A549 (cell line): ENCODE data around the gene PAQR7. TPM values are rescaled to one million over a fixed set of nuclear protein-coding genes. Genes with fewer than 3 reads are reported as not detected.
A peak's percentile ranks its signal among the peaks of the same experiment; 100 is the strongest.

ENCODE experiments used
- ATAC-seq, 2 experiments: fragments of 200-7000 bp in 1 of 2; fragments of >200 bp in 1 of 2; cut with Nextera tagmentation in 1 of 2; cut with Tn5 transposase in 1 of 2; 3 replicates each; pipeline versions ENCODE4 v1.8.0 to v1.9.1; 2018 to 2020; ENCODE audit warnings: mild to moderate bottlenecking in 1 of 2, moderate library complexity in 1 of 2
- CTCF ChIA-PET: fragments of 300-600 bp; sonication (Branson Sonifier 250); formaldehyde crosslinking; extraction: SDS; loops from one replicate; lab custom pipeline; 2021; ENCODE audit warnings: antibody characterized with exemption, inconsistent platforms; lab: Yijun Ruan, JAX
- POLR2A ChIA-PET: fragments of 350-600 bp; formaldehyde crosslinking; extraction: SDS; loops from one replicate; lab custom pipeline; 2021; ENCODE audit warnings: antibody characterized with exemption, inconsistent platforms; lab: Yijun Ruan, JAX
- DNase-seq, 2 experiments: peaks; one replicate each; pipeline versions ENCODE4 v3.0.0 to v3.0.0-alpha.2; 2011 to 2016; ENCODE audit warnings: low read depth in 1 of 2, low spot score in 1 of 2
- FAIRE-seq: peaks from 2 replicates; lab custom pipeline; 2011; peaks lifted over from hg19 to GRCh38; lab: Jason Lieb, UNC
- H3K27ac ChIP-seq, 2 experiments: fragments of >200 bp; sonication (Bioruptor Twin); formaldehyde crosslinking; 3 replicates each; pipeline ENCODE4 v1.5.1; 2016 to 2017
- H3K4me1 ChIP-seq: fragments of >200 bp; sonication (Bioruptor Twin); formaldehyde crosslinking; 3 replicates; pipeline ENCODE4 v1.6.1; 2016
- H3K4me2 ChIP-seq: fragments of >200 bp; sonication (Bioruptor Twin); formaldehyde crosslinking; 3 replicates; pipeline ENCODE4 v1.6.1; 2016
- H3K4me3 ChIP-seq: fragments of >200 bp; sonication (Bioruptor Twin); formaldehyde crosslinking; 3 replicates; pipeline ENCODE4 v1.5.1; 2016
- H3K9me3 ChIP-seq: fragments of >200 bp; sonication (Bioruptor Twin); formaldehyde crosslinking; 3 replicates; pipeline ENCODE4 v1.6.1; 2016
- CBX2 ChIP-seq: fragments of 200-600 bp; sonication (generic); IDR thresholded peaks from 2 replicates; pipeline ENCODE4 v1.6.1; 2016; ENCODE audit warnings: low read depth, mild to moderate bottlenecking, borderline replicate concordance
- CHD2 ChIP-seq: fragments of 150-350 bp; IDR thresholded peaks from 2 replicates; pipeline ENCODE4 v1.6.1; 2014; ENCODE audit warnings: low read length; ENCODE audit not compliant: partially characterized antibody
- EHMT2 ChIP-seq: fragments of 200-600 bp; sonication (generic); IDR thresholded peaks from 2 replicates; pipeline ENCODE4 v1.6.1; 2016; ENCODE audit warnings: antibody characterized with exemption, low read depth, mild to moderate bottlenecking, moderate library complexity
- FOSB ChIP-seq: fragments of 250-450 bp; sonication (Bioruptor Pico); IDR thresholded peaks from 2 replicates; pipeline ENCODE4 v1.5.0; 2020; ENCODE audit warnings: mild to moderate bottlenecking, moderate library complexity
- FOSL2 ChIP-seq, 2 experiments: fragments of 450-650 bp in 1 of 2; fragments of >200 bp in 1 of 2; sonication (Bioruptor Twin) in 1 of 2; formaldehyde crosslinking; IDR thresholded peaks; 2 replicates each; pipeline versions ENCODE4 v1.5.0 to v1.6.1; 2016 to 2020; ENCODE audit warnings: mild to moderate bottlenecking in 1 of 2, moderate library complexity in 1 of 2
- FOXS1 ChIP-seq: fragments of 250-450 bp; sonication (Bioruptor Pico); IDR thresholded peaks from 2 replicates; pipeline ENCODE4 v1.5.0; 2020; ENCODE audit warnings: mild to moderate bottlenecking, moderate library complexity
- HOXA7 ChIP-seq: fragments of 250-450 bp; sonication (Bioruptor Pico); IDR thresholded peaks from 2 replicates; pipeline ENCODE4 v1.5.0; 2020; ENCODE audit warnings: mild to moderate bottlenecking, moderate library complexity
- HOXB13 ChIP-seq: fragments of 250-450 bp; sonication (Bioruptor Pico); IDR thresholded peaks from 2 replicates; pipeline ENCODE4 v1.5.0; 2020; ENCODE audit warnings: low read depth, mild to moderate bottlenecking, moderate library complexity
- HOXB5 ChIP-seq: fragments of 250-450 bp; sonication (Bioruptor Pico); IDR thresholded peaks from 2 replicates; pipeline ENCODE4 v1.5.0; 2020; ENCODE audit warnings: mild to moderate bottlenecking, moderate library complexity
- JUNB ChIP-seq: fragments of >200 bp; sonication (Bioruptor Twin); formaldehyde crosslinking; IDR thresholded peaks from 2 replicates; pipeline ENCODE4 v1.6.1; 2016
- POLR2A ChIP-seq: IDR thresholded peaks from 2 replicates; pipeline ENCODE4 v1.6.1; 2012; ENCODE audit warnings: mild to moderate bottlenecking, low read length
- RCOR1 ChIP-seq: fragments of 150-350 bp; IDR thresholded peaks from 2 replicates; pipeline ENCODE4 v1.6.1; 2014; ENCODE audit warnings: antibody characterized with exemption, low read length, low read depth
- RNF2 ChIP-seq: fragments of 200-600 bp; sonication (generic); IDR thresholded peaks from 2 replicates; pipeline ENCODE4 v1.6.1; 2016; ENCODE audit warnings: low read depth, mild to moderate bottlenecking, antibody characterized with exemption, moderate library complexity, borderline replicate concordance
- SMC3 ChIP-seq: fragments of >200 bp; sonication (Bioruptor Twin); formaldehyde crosslinking; IDR thresholded peaks from 3 replicates; pipeline ENCODE4 v1.6.1; 2018; ENCODE audit warnings: inconsistent platforms
- ZFP36 ChIP-seq: fragments of 450-650 bp; IDR thresholded peaks from 2 replicates; pipeline ENCODE4 v1.6.1; 2014; ENCODE audit warnings: borderline replicate concordance; ENCODE audit not compliant: partially characterized antibody
- ZSCAN20 ChIP-seq: fragments of 250-450 bp; sonication (Bioruptor Pico); IDR thresholded peaks from 2 replicates; pipeline ENCODE4 v1.8.0; 2022; ENCODE audit warnings: mild to moderate bottlenecking, moderate library complexity
- WGBS: methylation state at CpG from one replicate; pipeline ENCODE4 v1.1.6; 2017; ENCODE audit errors: missing lambda C conversion rate; 5-methylcytosine and 5-hydroxymethylcytosine counted together
- polyA plus RNA-seq, 4 experiments: library from polyadenylated mRNA; depleted of rRNA in 3 of 4; stranded (reverse); fragments of >200 nt; fragmentation: RNase III in 1 of 4; extraction: RNeasy Plus Mini Kit Qiagen cat#74134 plus additional on column Dnase treatment in 1 of 4; gene quantifications; 2 replicates in 3 of 4; 3 replicates in 1 of 4; pipeline ENCODE4 v1.2.3, GENCODE V29; 2011 to 2017
- TF ChIP-seq, protein P1 (sequence below): fragments of 200-600 bp; sonication (generic); IDR thresholded peaks from 2 replicates; pipeline ENCODE4 v1.6.1; 2016; ENCODE audit warnings: antibody characterized with exemption, mild to moderate bottlenecking, moderate library complexity
- TF ChIP-seq, protein P2 (sequence below): fragments of >200 bp; sonication (Bioruptor Twin); formaldehyde crosslinking; IDR thresholded peaks from 3 replicates; pipeline ENCODE4 v1.5.1; 2016

The PAQR7 gene
- polyA plus RNA-seq, 2 of the 4 experiments (the other 2 are of a cell fraction), result 2.3 to 6.0 TPM

DNA sequence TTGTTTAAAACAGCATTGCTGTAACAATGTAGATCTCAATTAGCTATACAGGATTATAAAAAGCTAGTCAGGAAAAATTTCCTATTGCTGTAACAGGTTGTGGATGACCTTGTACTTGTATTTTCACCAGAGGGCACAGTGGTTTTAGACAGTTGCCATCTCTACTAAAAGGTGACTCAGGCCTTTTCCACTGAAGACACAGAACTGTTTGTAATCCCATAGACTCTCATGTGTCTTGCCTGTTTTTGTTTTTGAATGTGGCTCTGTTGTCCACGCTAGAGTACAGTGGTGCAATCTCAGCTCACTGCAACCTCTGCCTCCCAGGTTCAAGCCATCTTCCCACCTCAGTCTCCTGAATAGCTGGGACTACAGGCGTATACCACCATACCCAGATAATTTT lies 49.9 kb downstream of the PAQR7 start (continued):
- no peak for TF ChIP-seq ZFP36
- TF ChIP-seq FOXS1 (CRISPR knock-in tag), result no peak
- no peak for TF ChIP-seq HOXA7
- TF ChIP-seq, all 56 proteins: peak for 0

DNA sequence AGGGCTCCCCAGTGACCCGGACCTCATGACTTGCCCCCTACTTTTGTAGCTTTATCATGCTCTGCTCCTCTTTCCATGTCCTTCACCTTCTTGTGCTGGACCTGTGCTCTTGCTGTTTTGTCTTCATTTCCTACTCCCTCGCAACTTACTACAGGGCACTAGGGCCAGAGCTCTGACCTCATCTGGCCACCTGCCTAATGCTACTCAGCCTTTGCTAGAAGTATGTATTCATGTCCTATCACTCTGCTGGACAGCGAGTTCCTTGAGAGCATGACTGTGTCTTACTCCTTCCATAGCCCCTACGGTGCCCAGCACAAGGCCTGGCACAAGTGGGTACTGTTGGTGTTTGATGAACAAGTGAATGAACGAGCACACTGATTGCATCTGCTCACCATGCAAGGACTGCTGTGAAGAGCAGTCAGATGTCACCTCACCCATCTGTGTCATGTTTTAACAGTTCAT lies 53.8 kb downstream of the PAQR7 start:
- ChIA-PET CTCF (interaction anchor here (1.1 to 1.4 kb wide), 3 partner anchors 11 to 26 kb away, joined by 3 to 5 read pairs (median 4); no protein-coding TSS in a partner anchor), POLR2A (no interaction called here)
- DNase-seq, result no peak
- H3K4me2 ChIP-seq, result peak overlapping the region; percentile 83
- H3K9me3 ChIP-seq, result no peaks in the 10 kb centered on the region
- H3K27ac ChIP-seq, result no peak overlapping the region
- WGBS, result 86% methylated on average over 5 of the region's 5 CpGs
- no peak for FAIRE-seq
- no peak for ATAC-seq
- TF ChIP-seq FOSL2 (IDR thresholded peaks at IDR 0.05) (no peak), FOSL2 (CRISPR knock-in tag; IDR thresholded peaks at IDR 0.05) (no peak), RNF2 (no peak), POLR2A (no peak), CBX2 (no peak), EHMT2 (no peak), CHD2 (no peak), HOXB5 (CRISPR knock-in tag) (no peak)
- H3K4me3 ChIP-seq, result no peak overlapping the region
- peaks cover 18% of the 10 kb centered on the region for H3K4me1 ChIP-seq

DNA sequence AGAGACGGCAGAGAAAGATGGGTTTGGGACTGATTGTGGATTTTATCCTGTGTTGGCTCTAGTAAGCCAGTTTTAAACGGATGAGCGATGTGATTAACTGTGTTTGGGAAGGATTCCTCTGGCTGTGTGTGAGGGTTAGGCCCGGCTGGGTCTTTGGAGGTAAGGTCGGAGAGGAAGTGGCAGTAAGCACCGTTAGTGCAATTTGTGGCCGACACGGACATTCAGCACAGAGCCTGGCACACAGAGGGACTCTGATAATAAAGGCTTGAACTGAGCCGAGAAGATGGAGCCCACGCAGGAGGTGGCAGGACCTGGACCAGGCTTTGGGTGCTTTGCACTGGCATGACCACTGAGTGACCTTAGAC lies 54.4 kb downstream of the PAQR7 start:
- DNase-seq (no peak), ATAC-seq (no peak), FAIRE-seq (no peak)
- peak overlapping the region in 1 of 2 experiments; percentile 89; a peak in 3 of 6 replicates for H3K27ac ChIP-seq
- H3K4me3 ChIP-seq, result peak overlapping the region; percentile 81
- TF ChIP-seq HOXB13 (CRISPR knock-in tag) (no peak), SMC3 (no peak), RNF2 (no peak), RCOR1 (no peak), JUNB (no peak), ZSCAN20 (CRISPR knock-in tag) (no peak), FOSL2 (IDR thresholded peaks at IDR 0.05) (no peak), FOSL2 (CRISPR knock-in tag; IDR thresholded peaks at IDR 0.05) (no peak), FOSB (CRISPR knock-in tag) (no peak), EHMT2 (no peak)
- TF ChIP-seq, protein P1, sequence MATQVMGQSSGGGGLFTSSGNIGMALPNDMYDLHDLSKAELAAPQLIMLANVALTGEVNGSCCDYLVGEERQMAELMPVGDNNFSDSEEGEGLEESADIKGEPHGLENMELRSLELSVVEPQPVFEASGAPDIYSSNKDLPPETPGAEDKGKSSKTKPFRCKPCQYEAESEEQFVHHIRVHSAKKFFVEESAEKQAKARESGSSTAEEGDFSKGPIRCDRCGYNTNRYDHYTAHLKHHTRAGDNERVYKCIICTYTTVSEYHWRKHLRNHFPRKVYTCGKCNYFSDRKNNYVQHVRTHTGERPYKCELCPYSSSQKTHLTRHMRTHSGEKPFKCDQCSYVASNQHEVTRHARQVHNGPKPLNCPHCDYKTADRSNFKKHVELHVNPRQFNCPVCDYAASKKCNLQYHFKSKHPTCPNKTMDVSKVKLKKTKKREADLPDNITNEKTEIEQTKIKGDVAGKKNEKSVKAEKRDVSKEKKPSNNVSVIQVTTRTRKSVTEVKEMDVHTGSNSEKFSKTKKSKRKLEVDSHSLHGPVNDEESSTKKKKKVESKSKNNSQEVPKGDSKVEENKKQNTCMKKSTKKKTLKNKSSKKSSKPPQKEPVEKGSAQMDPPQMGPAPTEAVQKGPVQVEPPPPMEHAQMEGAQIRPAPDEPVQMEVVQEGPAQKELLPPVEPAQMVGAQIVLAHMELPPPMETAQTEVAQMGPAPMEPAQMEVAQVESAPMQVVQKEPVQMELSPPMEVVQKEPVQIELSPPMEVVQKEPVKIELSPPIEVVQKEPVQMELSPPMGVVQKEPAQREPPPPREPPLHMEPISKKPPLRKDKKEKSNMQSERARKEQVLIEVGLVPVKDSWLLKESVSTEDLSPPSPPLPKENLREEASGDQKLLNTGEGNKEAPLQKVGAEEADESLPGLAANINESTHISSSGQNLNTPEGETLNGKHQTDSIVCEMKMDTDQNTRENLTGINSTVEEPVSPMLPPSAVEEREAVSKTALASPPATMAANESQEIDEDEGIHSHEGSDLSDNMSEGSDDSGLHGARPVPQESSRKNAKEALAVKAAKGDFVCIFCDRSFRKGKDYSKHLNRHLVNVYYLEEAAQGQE, result no peak
- TF ChIP-seq, protein P2, sequence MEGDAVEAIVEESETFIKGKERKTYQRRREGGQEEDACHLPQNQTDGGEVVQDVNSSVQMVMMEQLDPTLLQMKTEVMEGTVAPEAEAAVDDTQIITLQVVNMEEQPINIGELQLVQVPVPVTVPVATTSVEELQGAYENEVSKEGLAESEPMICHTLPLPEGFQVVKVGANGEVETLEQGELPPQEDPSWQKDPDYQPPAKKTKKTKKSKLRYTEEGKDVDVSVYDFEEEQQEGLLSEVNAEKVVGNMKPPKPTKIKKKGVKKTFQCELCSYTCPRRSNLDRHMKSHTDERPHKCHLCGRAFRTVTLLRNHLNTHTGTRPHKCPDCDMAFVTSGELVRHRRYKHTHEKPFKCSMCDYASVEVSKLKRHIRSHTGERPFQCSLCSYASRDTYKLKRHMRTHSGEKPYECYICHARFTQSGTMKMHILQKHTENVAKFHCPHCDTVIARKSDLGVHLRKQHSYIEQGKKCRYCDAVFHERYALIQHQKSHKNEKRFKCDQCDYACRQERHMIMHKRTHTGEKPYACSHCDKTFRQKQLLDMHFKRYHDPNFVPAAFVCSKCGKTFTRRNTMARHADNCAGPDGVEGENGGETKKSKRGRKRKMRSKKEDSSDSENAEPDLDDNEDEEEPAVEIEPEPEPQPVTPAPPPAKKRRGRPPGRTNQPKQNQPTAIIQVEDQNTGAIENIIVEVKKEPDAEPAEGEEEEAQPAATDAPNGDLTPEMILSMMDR, result no peak
- H3K9me3 ChIP-seq, result no peaks in the 10 kb centered on the region
- ChIA-PET POLR2A (no interaction called here), CTCF (interaction anchor here (1.0 to 1.3 kb wide), 2 partner anchors 10 to 25 kb away, joined by 3 to 4 read pairs; no protein-coding TSS in a partner anchor)
- H3K4me2 ChIP-seq, result peak overlapping the region; percentile 83
- peaks cover 18% of the 10 kb centered on the region for H3K4me1 ChIP-seq
- 73% methylated on average over 9 of the region's 10 CpGs for WGBS
